GM19324 (cell line): ENCODE measurements around the gene DDX41.

ENCODE experiments used
- ATAC-seq: cut with Tn5 transposase; IDR thresholded peaks from one replicate; pipeline ENCODE4 v1.9.1; 2021; ENCODE audit warnings: mild to moderate bottlenecking, moderate library complexity; ENCODE audit not compliant: unreplicated experiment, low FRiP score

The DDX41 gene

GRCh38 chr5:177515580-177515979 lies 1.2 kb downstream of the DDX41 start:
- no peak for ATAC-seq

GRCh38 chr5:177514541-177514940 lies 2.2 kb downstream of the DDX41 start:
- no peak for ATAC-seq

DNA sequence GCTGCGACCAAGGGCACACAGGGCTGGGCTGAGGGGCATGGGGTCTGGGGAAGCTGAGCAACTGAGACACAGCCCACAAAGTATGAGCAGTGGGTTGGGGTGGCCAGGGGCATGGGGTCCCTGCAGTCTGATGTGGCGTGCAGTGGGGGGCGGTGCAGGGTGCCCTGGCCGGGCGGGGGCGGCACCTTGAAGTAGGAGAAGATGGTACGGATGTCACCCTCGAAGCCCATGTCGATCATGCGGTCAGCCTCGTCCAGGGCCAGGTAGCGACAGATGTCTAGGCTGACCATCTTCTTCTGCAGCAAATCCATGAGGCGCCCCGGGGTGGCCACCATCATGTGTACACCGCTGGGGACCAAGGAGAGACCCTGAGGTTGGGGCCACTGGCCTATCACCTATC lies 3.3 kb downstream of the DDX41 start:
- ATAC-seq, result no peak

DNA sequence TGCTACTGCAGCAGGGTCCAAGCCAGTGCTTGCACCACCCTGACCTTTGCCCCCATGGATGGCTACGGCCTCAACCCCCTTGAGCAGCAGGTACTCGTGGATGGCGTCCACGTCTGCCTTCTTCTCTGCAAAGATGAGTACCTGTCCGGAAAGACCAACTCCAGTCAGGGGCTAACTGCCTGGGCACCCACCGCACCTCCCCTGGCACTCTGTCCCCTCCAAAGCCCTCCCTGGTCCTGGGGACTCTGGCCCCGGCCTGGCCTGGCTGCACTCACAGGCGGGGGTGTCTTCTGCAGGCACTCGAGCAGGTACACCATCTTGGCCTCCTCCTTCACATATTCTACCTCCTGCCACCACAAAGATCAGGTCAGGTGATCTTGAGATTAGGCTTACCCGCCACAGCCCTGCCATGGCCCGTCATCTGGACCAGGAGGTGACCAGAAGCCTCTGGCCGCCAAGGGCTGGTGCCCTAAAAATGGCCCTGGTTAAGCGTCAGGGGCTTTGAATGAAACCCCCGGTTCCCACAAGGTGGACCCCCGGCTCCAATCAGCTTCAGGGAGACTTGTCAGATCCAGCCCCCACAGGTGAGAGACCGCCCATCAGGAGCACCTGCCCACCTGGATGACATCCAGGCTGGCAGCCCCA lies 3.9 kb downstream of the DDX41 start:
- no peak for ATAC-seq

- no peak for ATAC-seq
Observed at GRCh38 chr5:177511796-177512675, 4.7 kb downstream of the DDX41 start.

GRCh38 chr5:177511181-177511580 lies 5.6 kb downstream of the DDX41 start:
- ATAC-seq, result no peak

DNA sequence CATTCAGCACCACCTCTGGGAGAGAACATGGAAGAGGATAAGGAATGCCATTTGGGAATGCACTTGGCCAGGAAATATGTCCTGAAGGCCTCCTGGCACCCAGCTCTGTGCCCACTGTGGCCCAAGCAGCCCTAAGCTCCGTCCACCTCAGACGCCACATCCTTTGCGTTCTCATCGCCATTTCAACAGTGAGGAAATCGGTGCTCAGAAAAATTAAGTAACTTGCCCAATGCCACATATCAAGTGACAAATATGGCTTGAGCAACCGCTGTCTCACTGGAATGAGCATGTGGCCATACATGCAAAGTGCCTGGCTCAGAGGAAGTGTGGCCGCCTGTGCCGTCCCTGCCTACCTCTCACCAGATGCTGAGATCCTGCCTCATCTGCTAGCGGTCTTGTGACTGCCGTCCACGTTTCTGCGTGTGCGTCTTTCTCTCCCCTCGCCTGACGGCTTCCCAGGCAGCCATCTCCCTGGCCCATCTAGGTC lies 6.2 kb downstream of the DDX41 start:
- ATAC-seq, result peak; percentile 29

- peak; percentile 28 for ATAC-seq
Observed at GRCh38 chr5:177509991-177510566, 6.7 kb downstream of the DDX41 start.

DNA sequence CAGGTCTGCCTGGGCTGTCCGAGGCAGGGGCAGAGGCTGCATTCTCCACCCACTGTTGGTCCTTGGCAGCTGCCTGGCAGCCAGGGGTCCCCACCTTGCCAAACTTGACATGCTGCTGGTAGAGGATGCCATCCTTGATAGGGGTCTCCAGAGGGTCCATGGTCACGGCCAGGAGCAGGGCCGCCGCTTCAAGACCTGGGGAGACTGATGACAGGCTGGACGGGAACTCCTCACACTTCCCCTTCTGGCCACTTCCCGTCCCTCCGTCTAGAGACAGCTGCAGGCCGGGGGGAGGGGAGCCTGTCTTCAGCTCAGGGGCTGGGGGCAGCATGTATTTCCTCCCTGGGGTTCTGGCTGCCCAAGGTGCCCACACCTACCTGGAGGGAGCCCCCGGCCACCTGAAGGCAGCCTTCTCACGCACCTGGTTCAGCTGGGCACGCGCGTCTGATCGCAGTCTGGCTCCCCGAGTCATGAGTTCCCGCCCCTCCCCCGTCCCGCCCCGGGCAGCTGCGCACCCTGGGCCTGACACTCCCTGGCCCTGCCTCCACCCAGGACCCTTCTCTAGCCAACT lies 7.3 kb downstream of the DDX41 start, which contains the start of gene DOK3:
Gene DOK3, minus strand, starts transcription at position 446 of the 571 bp plus-strand sequence. Its CDS starts 286 bp downstream, at position 160.
- ATAC-seq, result peak; percentile 32

DNA sequence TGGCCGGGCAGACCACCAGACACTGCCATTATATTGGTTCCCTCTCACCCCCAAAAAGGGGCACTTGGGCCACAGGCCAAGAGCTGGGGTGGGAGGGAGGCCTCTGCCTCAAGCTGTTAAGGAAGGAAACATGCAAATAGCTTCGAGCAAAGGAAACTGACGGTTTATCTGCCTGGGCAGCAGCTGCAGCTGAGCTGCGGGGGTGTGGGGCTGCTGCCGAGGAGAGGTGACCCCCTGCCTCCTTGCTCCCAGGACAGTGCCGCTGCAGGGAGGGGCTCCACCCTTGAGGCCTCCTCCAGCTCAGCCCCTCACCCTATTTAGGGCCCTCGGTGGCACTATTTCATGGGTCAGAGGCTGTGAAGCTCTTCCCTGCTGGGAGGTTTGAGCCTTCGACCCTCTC lies 7.9 kb downstream of the DDX41 start:
- peak; percentile 32 for ATAC-seq

GRCh38 chr5:177508221-177508611 lies 8.5 kb downstream of the DDX41 start:
- ATAC-seq, result no peak

GRCh38 chr5:177507596-177508220 lies 9.1 kb downstream of the DDX41 start:
- no peak for ATAC-seq

DNA sequence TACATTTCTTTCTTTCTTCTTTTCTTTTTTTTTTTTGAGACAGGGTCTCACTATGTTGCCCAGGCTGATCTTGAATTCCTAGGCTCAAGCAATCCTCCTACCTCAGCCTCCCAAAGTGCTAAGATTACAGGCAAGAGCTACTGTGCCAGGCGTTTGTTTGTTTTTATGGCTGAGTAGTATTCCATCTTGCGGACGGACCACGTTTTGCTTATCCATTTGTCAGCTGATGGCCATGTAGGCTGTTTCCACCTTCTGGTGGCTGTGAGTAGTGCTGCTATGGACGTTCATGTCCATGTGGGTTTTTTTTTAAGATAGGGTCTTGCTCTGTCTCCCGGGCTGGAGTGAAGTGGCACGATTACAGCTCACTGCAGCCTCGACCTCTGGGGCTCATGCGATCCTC lies 9.6 kb downstream of the DDX41 start:
- no peak for ATAC-seq

- ATAC-seq, result no peak
Observed at GRCh38 chr5:177505075-177505474, 11.7 kb downstream of the DDX41 start.

DNA sequence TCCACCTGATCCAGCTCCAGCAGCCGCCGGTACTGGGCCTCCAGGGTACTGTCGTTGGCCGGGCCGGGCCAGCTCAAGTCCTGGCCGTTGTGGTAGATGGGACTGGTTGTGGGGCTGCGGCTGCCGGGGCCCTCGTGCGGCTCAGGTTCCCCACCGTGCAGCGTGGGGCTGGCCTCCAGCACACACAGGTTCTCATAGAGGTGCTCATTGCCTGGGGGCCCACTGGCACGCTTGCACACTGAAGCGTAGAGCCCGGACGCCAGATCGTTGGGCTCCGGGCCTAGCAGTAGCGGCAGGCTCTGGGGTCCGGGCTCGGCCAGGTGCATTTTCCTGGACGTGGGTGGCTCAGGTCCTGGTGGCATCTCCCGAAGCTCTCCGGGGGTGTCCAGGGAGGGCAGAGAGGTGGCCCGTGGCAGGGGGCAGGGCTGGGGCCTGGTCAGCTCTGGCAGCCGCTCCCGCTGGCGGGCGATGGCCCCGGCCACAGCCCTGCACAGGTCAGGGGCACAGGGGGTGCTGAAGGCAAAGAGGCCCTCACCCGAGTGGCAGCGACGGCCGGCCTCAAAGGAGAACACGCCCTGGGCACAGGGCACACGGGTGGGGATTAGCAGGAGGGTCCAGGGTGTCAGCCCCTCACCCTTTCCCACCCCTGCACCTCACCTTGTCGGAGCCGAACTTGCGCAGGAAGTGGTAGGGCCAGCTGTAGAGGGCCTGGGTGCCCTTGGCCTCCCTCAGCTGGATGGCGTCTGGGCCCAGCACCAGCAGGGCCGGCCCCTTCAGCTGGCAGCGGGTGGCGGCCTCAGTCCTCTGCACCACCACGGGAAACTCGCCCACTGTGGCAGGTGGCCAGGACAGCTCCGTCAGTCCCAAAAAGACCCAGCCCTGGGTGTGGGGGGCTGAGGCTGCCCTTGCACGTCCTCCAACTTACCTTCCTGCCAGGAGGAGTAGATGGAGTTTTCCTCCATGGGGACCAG lies 12.4 kb downstream of the DDX41 start:
- ATAC-seq, result no peak

DNA sequence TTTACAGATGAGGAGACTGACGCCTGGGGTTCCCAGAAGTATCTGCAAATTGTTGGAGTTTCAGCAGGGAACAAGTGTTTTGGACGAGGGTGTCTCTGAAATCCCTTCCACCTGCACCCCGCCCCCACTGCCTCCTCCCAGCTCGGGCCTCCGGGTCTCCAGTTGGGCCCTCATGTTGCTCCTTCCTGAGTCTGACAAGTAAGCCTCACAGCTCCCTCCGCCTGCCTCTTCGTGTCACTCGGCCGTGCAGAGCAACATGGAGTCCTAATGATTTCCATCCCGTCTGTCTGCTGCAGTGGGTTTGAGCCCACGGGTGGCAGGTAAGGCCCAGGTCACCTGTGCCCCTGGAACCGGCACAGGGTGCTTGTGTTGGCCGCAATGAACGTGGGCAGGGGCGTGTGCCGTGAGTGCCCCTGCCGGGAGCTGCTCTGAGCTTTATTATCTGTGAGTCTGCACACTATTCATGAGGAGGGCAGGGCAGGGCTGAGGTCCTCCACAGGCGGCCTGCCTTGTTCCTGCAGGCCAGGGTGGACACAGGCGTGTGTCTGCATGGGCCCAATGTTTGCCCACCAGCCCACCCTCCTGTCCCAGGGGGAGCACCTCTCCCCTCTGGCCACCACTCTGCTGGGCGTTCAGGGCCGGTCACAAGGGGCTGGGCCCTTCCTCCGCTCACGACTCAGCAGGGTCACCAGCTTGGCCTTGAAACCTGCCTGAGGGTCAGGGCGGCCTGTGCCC lies 13.2 kb downstream of the DDX41 start:
- no peak for ATAC-seq

DNA sequence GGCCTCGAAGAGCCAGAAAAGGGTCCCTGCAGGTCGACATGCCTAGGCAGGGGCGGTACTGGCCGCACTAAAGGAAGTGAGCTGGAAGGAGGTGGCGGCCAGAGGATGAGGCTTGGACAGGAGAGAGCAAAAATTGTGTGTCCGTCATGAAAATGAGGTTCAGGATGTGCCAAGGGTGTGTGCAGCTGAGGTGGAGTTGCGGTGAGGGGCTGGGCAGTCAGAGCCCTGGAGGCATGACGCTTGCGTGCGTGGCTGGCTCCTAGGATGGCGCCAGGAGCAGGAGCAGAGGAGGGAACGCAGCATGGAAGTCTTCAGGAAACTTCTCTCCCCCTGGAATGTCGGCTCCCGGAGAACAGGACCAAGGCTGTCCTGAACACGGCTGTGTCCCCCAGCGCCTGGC lies 13.9 kb downstream of the DDX41 start:
- ATAC-seq, result no peak

GRCh38 chr5:177501874-177502678 lies 14.7 kb downstream of the DDX41 start:
- ATAC-seq, result no peak
